Eye (tissue), 1 donor: ENCODE measurements around the gene ST3GAL3.

ENCODE experiments used
- DNase-seq: peaks from one replicate; pipeline ENCODE4 v3.0.0-alpha.2; 2015

The ST3GAL3 gene

GRCh38 chr1:43921022-43921421 lies 213.7 kb downstream of the ST3GAL3 start:
- no peak for DNase-seq

DNA sequence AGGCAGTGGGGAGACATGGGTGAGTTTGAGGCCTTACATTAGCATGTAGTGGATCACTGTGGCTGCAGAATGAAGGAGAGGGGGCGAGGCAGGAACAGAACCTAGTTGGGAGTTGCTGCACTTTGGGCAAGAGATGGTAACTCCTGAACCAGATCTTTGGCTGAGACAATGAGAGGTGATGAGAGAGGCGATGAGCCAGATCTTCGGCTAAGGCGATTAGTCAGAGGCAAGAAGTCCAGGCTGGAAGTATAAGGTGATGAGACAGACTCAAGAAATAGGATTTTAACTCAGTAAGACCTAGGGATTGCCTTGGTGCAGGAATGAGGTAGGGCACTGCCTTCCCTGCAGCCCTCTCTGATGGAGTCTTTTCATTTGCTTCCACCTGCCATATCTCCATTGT lies 217.2 kb downstream of the ST3GAL3 start:
- DNase-seq, result no peak

DNA sequence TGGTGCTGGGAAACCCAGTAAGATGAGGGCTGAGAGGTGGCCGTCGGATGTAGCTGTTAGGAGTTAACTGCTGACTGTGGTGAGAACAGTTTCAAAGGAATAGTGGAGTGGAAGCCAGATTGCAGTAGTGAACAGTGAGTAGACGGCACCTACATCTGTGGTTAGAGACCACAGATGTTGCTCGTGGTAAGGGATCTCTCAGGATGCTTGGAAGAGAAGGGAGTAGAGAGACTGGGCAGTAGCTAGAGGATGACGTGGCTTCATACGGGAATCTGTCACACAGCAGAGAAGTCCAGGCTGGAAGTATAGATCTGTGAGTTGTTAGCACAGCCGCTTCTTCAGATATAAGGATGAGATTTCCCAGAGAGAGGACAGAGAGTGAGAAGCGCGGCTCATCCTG lies 218.5 kb downstream of the ST3GAL3 start:
- no peak for DNase-seq

DNA sequence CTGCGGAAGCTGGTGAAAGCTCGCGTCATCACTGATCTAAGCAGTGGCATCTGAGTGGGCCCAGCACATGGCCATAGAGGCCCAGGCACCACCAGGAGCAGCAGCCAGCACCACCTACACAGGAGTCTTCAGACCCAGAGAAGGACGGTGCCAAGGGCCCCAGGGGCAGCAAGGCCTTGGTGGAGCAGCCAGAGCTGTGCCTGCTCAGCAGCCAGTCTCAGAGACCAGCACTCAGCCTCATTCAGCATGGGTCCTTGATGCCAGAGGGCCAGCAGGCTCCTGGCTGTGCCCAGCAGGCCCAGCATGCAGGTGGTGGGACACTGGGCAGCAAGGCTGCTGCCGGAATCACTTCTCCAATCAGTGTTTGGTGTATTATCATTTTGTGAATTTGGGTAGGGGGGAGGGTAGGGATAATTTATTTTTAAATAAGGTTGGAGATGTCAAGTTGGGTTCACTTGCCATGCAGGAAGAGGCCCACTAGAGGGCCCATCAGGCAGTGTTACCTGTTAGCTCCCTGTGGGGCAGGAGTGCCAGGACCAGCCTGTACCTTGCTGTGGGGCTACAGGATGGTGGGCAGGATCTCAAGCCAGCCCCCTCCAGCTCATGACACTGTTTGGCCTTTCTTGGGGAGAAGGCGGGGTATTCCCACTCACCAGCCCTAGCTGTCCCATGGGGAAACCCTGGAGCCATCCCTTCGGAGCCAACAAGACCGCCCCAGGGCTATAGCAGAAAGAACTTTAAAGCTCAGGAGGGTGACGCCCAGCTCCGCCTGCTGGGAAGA lies 223.0 kb downstream of the ST3GAL3 start:
- no peak for DNase-seq

DNA sequence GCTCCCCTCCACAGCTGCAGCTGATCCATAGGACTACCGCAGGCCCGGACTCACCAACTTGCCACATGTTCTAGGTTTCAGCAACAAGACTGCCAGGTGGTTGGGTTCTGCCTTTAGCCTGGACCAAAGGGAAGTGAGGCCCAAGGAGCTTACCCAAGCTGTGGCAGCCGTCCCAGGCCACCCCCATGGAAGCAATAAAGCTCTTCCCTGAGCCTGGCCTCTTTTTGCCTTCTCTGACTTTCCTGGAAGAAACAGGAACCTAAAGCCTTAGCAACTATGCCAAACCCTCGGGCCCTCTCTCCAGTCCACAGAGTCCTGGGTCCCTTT lies 223.6 kb downstream of the ST3GAL3 start:
- DNase-seq, result no peak

DNA sequence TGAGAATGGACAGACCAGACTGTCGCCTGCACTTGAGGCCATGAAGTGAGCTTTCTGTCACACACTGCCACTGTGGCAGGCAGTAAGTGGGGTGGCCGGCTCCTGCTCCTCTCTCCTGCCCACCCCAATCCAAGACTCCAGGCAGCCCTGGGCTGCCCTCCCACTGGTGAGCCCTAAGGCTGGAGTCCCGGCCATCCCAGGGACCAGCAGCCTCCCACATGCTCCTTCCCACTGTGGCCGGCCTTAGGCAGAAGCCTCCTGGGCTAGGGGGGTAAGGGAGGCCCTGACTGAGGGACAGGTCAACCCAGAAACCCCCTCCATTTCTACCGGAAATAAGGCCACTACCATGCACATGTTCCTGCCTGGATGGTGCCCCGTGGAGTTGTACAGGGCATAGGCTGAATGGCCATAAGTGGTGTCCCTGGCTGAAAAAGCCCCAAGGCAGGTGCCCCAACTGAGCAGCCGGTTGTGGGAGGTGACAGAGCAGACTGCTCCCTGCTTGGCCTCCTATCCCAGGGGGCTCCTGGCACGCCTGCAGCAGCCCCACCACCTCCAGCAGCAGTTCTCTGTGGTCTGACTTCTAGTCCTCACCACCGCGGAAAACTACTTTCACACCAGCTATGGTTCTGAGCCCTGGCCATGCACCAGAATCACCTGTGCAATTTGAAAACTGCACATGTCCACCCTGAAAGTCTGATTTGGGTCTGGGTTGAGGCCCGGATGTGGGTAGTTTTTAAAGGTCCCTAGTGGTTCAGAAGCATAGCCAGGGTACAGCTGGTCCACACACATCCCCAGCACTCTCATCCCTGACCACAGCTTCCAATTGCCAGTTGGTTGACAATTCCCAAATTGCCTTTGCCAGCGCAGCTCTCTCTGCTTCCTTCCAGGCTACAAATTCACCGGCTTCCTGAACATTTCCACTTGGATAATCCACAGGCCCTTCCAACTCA lies 224.7 kb downstream of the ST3GAL3 start:
- DNase-seq, result no peak

DNA sequence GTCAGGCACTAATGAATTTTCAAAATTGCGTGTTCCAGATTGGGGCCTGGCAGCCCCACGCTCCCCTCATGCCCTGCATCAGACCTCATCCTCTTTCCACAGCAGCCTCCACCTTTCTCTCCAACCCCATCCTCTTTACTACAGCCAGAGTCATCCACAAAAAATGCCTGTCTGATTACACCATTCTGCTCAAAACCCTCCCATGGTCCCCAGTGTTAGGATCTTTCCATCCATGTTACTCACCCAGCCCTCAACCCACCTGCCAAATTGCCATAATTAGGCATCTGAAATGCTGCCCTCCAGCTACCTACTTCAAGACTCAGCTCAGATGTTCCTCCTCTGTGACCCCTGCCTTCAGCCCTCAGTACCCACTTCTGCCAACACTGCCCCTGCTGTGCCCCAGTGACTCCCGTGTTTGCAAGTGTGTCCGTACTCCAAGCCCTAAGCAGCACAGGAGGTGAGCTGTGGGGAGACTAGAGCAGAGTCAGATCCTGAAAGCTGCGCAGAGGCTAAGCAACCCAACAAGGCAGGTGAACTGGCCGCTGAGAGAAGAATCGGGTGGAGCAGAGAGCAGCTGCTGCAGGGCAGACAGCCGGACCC lies 225.6 kb downstream of the ST3GAL3 start:
- DNase-seq, result no peak

GRCh38 chr1:43933386-43934100 lies 226.2 kb downstream of the ST3GAL3 start, which contains the start of gene ARTN:
TSS of gene ARTN (plus strand) at chr1:43933801. CDS start at chr1:43935657, 1,856 bp downstream.
- DNase-seq, result peak; percentile 71

- peak; percentile 94 for DNase-seq
Observed at GRCh38 chr1:43934101-43934985, 227.0 kb downstream of the ST3GAL3 start.

- no peak for DNase-seq
Observed at GRCh38 chr1:43934986-43935324, 227.6 kb downstream of the ST3GAL3 start.

- DNase-seq, result no peak
Observed at GRCh38 chr1:43935711-43936427, 228.5 kb downstream of the ST3GAL3 start.

GRCh38 chr1:43936431-43937151 lies 229.3 kb downstream of the ST3GAL3 start:
- peak; percentile 68 for DNase-seq

GRCh38 chr1:43937179-43937865 lies 230.0 kb downstream of the ST3GAL3 start:
- DNase-seq, result no peak

DNA sequence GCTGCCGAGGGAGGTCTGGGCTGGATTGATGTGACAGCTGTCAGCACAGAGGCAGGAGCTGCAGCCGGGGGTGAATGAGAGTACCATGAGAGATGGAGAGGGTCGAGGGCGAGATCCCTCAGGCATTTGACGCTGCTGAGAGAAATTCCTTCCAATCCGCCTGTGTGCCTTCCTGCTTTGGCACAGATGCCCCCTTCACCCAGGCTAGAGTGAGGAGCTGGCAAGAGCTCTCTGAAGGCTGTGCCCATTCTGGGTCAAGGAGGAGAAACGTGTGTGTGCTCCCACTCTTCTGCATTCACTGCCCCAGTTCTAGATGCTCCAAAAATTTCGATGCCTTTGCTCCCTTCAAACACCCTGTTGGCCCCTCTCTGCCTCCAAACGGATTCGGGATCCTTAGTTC lies 231.0 kb downstream of the ST3GAL3 start:
- no peak for DNase-seq

- DNase-seq, result no peak
Observed at GRCh38 chr1:43938892-43939587, 231.7 kb downstream of the ST3GAL3 start.

GRCh38 chr1:43942411-43942810 lies 235.1 kb downstream of the ST3GAL3 start:
- DNase-seq, result no peak

DNA sequence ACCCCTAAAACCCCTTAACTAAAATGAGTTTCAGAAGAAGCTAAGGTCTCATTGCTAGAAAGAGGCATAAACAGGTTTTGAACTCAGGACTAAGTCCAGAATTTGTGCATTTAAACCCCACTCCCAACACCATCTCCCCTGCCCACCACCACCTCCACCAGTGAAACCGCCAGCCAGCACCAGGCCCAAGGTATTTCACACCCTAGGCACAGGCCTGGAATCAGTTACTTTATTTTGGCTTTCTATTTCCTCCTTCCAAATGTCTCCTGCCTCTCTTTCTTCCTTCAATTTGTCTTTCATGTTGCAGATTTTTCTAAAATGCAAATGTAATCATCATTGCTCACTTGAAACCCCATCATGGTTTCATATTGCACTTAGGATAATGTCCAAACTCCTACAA lies 237.5 kb downstream of the ST3GAL3 start:
- DNase-seq, result no peak

GRCh38 chr1:43945674-43946235 lies 238.4 kb downstream of the ST3GAL3 start:
- no peak for DNase-seq
